ENCODE results near the gene PCYT2.

Gene PCYT2

GRCh38 chr17:81869221-81870130 is 41.7 kb downstream of the PCYT2 start:
- peak; percentile 72 for DNase-seq

- peak; percentile 74 for DNase-seq
These were observed 42.5 kb downstream of the PCYT2 start for GRCh38 chr17:81868674-81869220.

DNA sequence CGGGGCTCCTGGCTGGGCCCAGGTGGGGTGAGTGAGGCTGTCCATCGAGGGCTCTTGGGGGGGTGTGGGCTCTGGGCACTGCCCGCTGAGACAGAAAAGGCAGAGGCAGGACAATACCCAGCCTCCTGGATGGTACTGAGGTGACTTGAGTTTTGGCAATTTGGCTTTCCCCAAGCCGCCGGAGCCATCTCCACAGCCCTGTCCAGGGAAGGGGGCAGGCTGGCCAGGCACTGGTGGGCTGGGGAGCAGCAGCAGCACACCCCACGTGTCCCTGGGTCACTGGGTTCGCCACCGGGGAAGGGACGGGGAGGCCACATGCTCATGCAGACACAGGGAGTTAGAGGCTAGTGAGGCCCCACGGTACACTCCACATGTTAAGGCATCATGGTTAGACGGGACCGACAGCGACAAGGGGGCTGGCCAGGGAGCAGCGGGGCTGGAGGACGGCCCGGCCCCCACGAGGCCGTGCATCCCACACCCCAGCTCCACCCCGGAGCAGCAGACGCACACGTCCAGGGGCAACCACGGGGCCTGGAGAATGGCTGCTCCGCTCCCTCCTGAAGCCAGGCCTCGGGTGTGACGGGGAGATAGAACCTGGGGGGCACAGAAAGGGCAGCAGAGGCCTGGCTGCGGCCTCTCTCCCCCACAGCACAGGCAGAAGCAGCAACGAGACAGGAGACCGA is 43.1 kb downstream of the PCYT2 start:
- DNase-seq: peak; percentile 38

DNA sequence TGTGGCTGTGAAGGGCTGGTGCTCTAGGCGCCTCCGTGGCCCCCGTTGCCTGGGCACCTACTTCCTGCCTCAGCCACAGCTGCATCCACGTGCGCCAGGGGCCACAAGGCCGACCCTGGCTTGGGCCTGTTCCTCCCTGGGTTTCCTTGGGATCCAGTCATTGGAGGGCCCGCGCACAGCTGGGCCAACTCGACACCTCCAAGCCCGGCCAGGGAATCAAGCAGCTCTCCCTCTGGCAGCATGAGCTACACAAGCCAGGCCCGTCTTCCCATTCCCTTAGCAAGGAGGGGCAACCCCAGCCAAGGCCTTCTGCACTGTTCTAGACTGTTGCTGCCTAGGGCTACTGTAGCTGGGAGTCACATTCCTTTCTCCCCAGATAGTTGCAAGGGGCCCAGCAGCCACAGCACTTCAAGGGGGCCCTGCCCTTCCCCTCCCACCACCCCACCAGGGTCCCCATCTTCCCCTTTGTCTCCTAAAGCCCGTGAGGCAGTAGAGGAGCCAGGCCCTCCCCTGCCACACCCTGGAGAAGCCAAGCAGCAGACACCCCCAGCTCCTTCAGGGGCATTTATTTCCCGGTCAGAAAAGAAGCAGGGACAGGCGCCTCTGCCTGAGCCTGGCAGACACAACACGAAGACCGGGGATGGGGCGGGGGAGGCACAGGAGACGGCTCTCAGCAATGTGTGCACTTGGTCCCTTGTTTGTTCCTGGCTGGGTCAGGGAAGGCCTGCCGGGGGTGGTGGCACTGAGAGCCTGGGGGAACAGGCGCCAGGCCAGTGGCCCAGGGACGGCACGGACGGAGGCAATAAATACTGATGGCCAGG is 43.8 kb downstream of the PCYT2 start:
- DNase-seq: peak; percentile 59

GRCh38 chr17:81866440-81867169 is 44.6 kb downstream of the PCYT2 start:
- DNase-seq: peak; percentile 40

GRCh38 chr17:81865733-81866439 is 45.3 kb downstream of the PCYT2 start:
- DNase-seq: peak; percentile 40

DNA sequence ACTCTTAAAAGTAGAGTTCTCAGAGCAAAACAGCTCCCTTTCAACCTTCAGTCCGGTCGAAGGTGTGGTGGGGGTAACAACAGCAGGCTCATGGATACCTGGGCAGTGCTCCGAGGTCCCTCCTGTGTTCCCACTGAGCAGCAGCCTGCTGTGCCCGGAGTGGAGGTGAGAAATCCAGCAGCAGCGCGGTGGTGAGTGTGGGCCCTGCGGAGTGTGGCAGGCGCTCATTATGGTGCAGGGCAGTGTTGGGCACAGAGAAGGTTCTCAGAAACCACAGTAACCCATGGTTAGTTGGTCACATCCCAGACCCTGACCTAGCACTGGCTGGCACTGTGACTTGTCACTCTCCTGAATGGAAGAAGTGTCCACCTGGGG is 45.9 kb downstream of the PCYT2 start:
- DNase-seq: no peak

GRCh38 chr17:81863833-81864768 is 47.1 kb downstream of the PCYT2 start:
- no peak for DNase-seq

DNA sequence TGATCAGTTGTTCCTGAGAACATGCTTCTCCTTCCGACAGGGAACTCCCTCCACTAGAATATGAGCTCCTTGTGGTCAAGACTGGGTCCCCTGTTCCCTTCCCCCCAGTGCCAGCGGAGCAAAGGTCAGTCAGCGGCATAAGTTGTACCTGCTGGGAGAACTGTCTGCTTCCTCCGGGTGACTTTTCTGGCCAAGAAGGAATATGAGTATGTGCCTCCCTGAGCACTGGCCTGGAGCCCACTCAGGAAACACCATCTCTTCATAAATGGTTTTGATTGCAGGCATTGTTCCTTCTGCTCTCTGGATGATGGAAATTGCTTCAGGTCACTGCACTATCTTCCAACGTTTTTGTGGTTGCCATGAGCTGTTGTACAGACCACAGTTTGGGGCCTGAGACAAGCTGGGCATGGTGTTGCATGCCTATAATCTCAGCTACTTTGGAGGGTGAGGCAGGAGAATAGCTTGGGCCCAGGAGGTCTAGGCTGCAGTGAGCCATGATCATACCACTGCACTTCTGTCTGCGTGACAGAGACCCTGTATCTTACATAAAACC is 48.0 kb downstream of the PCYT2 start:
- no peak for DNase-seq

DNA sequence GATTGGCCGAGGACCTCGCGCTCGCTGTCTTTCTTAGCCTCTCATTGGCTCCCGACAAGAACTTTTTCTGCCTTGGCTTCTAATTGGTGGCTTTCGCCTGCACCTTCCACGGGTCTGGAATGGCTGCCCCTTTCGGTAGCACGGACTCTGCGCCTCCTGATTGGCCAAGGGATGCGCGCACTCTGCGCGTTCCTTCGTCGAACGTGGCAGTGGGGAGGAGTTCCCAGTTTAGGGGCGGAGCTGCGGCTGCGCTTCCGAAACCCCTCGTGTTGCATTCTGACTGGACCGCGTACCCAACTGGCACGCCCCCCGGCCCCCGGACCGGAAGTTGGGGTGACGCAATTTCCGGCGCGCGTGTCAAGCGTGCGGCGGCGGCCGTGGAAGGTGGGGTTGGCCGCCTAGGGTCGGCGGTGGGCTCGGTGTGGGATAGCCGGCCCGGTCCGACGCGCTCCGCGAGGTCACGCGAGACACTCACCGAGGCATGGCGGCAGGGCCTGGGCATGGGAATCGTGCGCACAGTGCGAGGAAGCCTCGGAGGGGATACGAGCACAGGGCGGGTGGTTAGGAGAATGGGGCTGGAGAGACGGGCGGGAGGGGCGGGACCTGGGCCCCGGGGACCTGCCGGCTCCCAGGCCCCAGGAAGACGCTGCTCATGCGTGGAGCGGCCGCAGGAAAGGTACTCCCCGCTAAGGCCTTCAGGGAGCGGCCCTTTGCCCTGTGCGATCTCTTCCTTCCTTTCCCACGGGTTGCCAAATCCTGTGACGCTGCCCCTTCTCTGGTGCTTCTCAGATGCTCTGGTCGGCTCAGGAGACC is 50.2 kb downstream of the PCYT2 start:
- peak; percentile 100 for DNase-seq

DNA sequence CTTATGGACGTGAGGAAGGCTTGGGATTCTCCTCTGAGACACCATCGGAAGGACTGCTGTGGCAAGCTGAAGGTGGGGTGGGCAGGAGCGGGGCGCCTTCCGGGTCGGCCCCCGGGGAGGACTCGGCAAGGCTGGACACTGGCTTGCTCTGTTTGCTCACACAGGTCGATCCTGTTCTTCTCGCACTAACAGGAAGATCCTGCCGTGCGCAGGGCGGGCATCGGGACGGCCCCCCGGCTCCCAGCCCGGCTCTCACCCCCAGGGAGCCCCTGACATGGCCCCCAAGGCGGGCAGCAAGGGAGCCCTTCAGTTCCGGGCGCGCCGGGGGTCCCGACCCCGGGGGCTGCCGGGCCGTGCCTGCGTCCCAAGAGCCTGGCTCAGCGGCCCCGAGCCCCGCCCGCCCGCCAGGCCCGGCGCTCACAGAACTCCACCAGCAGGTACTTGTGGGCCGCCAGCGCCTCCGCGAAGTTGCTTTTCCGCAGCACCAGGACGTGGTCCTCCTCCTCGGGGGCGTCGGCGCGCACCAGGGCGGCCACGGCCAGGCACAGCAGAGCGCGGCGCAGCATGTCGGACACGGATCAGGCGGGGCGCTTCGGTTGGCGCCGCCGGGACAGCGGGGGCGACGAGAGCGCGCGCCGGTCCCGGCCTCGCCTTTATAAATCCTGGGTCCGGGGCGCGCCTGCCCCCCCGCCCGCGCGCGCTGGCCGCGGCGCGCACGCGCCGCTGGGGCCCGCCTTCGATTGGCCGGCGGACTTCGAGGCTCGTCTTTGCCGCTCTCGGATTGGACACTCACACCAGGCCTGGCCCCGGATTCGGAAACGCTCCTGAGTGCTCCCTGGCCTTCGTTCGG is 51.1 kb downstream of the PCYT2 start, which contains the start of gene P4HB:
P4HB (minus strand) TSS at position 630 of the 850 bp plus-strand sequence; CDS start at position 566, 64 bp downstream.
- no peak for DNase-seq

- DNase-seq: no peak
These were observed 52.0 kb downstream of the PCYT2 start for GRCh38 chr17:81858967-81859905.

DNA sequence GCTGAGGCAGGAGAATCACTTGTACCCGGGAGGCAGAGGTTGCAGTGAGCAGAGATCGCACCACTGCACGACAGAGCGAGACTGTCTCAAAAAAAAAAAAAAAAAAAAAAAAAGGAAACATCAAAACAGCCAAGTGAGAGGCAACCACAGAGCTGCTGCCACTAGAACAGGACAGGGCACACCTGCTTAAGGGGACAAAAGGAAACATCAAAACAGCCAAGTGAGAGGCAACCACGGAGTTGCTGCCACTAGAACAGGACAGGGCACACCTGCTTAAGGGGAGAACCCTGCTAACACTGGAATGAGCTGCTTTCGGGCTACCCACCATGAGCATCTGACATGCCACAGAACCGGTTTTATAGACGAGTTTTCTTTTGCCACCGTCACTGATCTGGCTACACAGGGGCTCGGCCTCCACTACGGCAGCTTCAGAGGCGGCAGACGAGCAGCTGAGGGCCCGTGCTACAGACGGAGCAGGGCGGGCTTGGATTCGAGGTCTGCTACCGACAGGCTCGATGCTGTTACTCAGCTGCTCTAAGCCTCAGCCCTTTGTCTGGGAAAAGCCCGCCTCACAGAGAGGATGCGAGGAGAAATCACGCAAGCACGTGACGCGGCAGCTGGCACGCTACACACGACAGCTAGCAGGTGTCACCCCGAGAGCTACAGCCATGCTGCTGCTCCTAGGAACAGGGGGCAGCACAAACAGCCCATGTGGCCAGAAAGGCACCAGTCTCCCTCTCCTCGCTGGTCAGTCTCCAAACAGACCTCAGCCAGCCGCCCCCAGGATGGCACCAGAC is 52.8 kb downstream of the PCYT2 start:
- no peak for DNase-seq

- DNase-seq: no peak
These were observed 56.0 kb downstream of the PCYT2 start for GRCh38 chr17:81854974-81855774.

- DNase-seq: no peak
These were observed 59.0 kb downstream of the PCYT2 start for GRCh38 chr17:81852237-81852636.
